ENCODE measurements around the gene TIMM10B. TPM values are rescaled to one million over a fixed set of nuclear protein-coding genes. Genes with fewer than 3 reads are reported as not detected.

The TIMM10B gene
- total RNA-seq, 1 experiment from 2014 or later: 22.3 TPM

GRCh38 chr11:6468712-6469495 lies 12.4 kb upstream of the TIMM10B start:
- Histone ChIP-seq H3F3A (ENCODE audit: insufficient read depth, low read depth) (no peaks in the 10 kb centered on the region; the same call in 1 of the 2 replicates), H3K4me2 (no peak overlapping the region), H3K9me2 (ENCODE audit: insufficient read depth) (no peaks in the 10 kb centered on the region), H3K36me3 (ENCODE audit: low read depth) (no peaks in the 10 kb centered on the region), H3K27me3 (ENCODE audit: insufficient read depth, low read depth) (no peaks in the 10 kb centered on the region), H3K4me3 (no peak overlapping the region), H2AFZ (no peak overlapping the region), H3K9me3 (ENCODE audit: insufficient read depth, low read depth) (no peaks in the 10 kb centered on the region), H3K27ac (no peak overlapping the region), H3K4me1 (replicated peaks; ENCODE audit: insufficient read depth) (no peaks in the 10 kb centered on the region), H3K79me2 (ENCODE audit: low read depth) (no peaks in the 10 kb centered on the region), H4K20me1 (ENCODE audit: insufficient read depth) (no peaks in the 10 kb centered on the region)
- TF ChIP-seq CTCF (conservative IDR thresholded peaks at IDR 0.05) (no peak), EZH2 (IDR thresholded peaks at IDR 0.05; ENCODE audit: low read depth) (no peak)
- ChIA-PET CTCF (no interaction called here), POLR2A (ENCODE audit: unreplicated experiment) (no interaction called here)
- BruUV-seq (replicated peaks): no TSS peak
- no peak for DNase-seq
- intact Hi-C loops (cut with micrococcal nuclease; ENCODE audit: unreplicated experiment): no loop called here

- TF ChIP-seq EZH2 (IDR thresholded peaks at IDR 0.05; ENCODE audit: low read depth) (no peak), CTCF (conservative IDR thresholded peaks at IDR 0.05) (no peak)
- intact Hi-C loops (cut with micrococcal nuclease; ENCODE audit: unreplicated experiment): no loop called here
- ChIA-PET POLR2A (ENCODE audit: unreplicated experiment) (interaction anchor here (0.6 kb wide), 1 partner anchor 16 kb away, joined by 9 read pairs; no protein-coding TSS in a partner anchor), CTCF (no interaction called here)
- H2AFZ ChIP-seq: no peak overlapping the region
- H3K36me3 ChIP-seq (ENCODE audit: low read depth): no peaks in the 10 kb centered on the region
- H3K4me2 ChIP-seq: no peak overlapping the region
- no peaks in the 10 kb centered on the region for H3K79me2 ChIP-seq (ENCODE audit: low read depth)
- H3K9me2 ChIP-seq (ENCODE audit: insufficient read depth): no peaks in the 10 kb centered on the region
- no peak overlapping the region for H3K4me3 ChIP-seq
- no peaks in the 10 kb centered on the region for H3K27me3 ChIP-seq (ENCODE audit: insufficient read depth, low read depth)
- no peaks in the 10 kb centered on the region for H4K20me1 ChIP-seq (ENCODE audit: insufficient read depth)
- H3K27ac ChIP-seq: no peak overlapping the region
- no peak for DNase-seq
- H3F3A ChIP-seq (ENCODE audit: insufficient read depth, low read depth): peaks cover 6% of the 10 kb centered on the region
- no peaks in the 10 kb centered on the region for H3K9me3 ChIP-seq (ENCODE audit: insufficient read depth, low read depth)
- no peaks in the 10 kb centered on the region for H3K4me1 ChIP-seq (replicated peaks; ENCODE audit: insufficient read depth)
- no TSS peak for BruUV-seq (replicated peaks)
Measured at GRCh38 chr11:6469599-6469998, 11.7 kb upstream of the TIMM10B start.

- Histone ChIP-seq H3F3A (ENCODE audit: insufficient read depth, low read depth) (peaks cover 18% of the 10 kb centered on the region), H4K20me1 (ENCODE audit: insufficient read depth) (no peaks in the 10 kb centered on the region), H3K36me3 (ENCODE audit: low read depth) (no peaks in the 10 kb centered on the region), H3K9me2 (ENCODE audit: insufficient read depth) (no peaks in the 10 kb centered on the region), H3K9me3 (ENCODE audit: insufficient read depth, low read depth) (no peaks in the 10 kb centered on the region), H3K4me1 (replicated peaks; ENCODE audit: insufficient read depth) (no peaks in the 10 kb centered on the region), H3K4me3 (no peak overlapping the region), H2AFZ (no peak overlapping the region), H3K79me2 (ENCODE audit: low read depth) (no peaks in the 10 kb centered on the region), H3K27me3 (ENCODE audit: insufficient read depth, low read depth) (no peaks in the 10 kb centered on the region), H3K4me2 (peak overlapping the region; percentile 79), H3K27ac (no peak overlapping the region)
- CTCF ChIA-PET: interaction anchor here (0.5 kb wide), 1 partner anchor 94 kb away, joined by 3 read pairs; no protein-coding TSS in a partner anchor
- POLR2A ChIA-PET (ENCODE audit: unreplicated experiment): interaction anchor here (1.2 kb wide), 1 partner anchor 83 kb away, joined by 14 read pairs; the partner anchor contains the start of gene SMPD1
- no TSS peak for BruUV-seq (replicated peaks)
- no peak for TF ChIP-seq EZH2 (IDR thresholded peaks at IDR 0.05; ENCODE audit: low read depth)
- no peak for TF ChIP-seq CTCF (conservative IDR thresholded peaks at IDR 0.05)
- intact Hi-C loops (cut with micrococcal nuclease; ENCODE audit: unreplicated experiment): loop anchor here (10.0 kb wide), 1 partner anchor 132 kb away; the partner anchor contains the start of genes ILK and RRP8
- DNase-seq: no peak
Measured at GRCh38 chr11:6472934-6473333, 8.4 kb upstream of the TIMM10B start.

All from PC-9 (cell line).